Fibroblast of mammary gland (primary cell): ENCODE results near the gene TUBA4B.

Experiments used
- DNase-seq: peaks from one replicate; pipeline ENCODE4 v3.0.0-alpha.2; 2010; ENCODE audit warnings: low read depth
- H3K4me3 ChIP-seq: 2 replicates; pipeline ENCODE4 v1.5.1; 2011; ENCODE audit warnings: low read depth, mild to moderate bottlenecking, low read length, moderate library complexity; ENCODE audit not compliant: control insufficient read depth
- TF ChIP-seq, protein P1 (sequence below): conservative IDR thresholded peaks from 2 replicates; pipeline ENCODE4 v1.5.1; 2011; ENCODE audit warnings: low read depth, low read length, inconsistent platforms; ENCODE audit not compliant: control insufficient read depth, insufficient read depth

TUBA4B gene

GRCh38 chr2:219274361-219274921, 21.4 kb downstream of the TUBA4B start:
- DNase-seq = peak; percentile 61
- TF ChIP-seq, protein P1, sequence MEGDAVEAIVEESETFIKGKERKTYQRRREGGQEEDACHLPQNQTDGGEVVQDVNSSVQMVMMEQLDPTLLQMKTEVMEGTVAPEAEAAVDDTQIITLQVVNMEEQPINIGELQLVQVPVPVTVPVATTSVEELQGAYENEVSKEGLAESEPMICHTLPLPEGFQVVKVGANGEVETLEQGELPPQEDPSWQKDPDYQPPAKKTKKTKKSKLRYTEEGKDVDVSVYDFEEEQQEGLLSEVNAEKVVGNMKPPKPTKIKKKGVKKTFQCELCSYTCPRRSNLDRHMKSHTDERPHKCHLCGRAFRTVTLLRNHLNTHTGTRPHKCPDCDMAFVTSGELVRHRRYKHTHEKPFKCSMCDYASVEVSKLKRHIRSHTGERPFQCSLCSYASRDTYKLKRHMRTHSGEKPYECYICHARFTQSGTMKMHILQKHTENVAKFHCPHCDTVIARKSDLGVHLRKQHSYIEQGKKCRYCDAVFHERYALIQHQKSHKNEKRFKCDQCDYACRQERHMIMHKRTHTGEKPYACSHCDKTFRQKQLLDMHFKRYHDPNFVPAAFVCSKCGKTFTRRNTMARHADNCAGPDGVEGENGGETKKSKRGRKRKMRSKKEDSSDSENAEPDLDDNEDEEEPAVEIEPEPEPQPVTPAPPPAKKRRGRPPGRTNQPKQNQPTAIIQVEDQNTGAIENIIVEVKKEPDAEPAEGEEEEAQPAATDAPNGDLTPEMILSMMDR = no peak
- no peak overlapping the region for H3K4me3 ChIP-seq

GRCh38 chr2:219277703-219278654, 24.9 kb downstream of the TUBA4B start:
- TF ChIP-seq, protein P1 = peak; percentile 94
- no peak overlapping the region for H3K4me3 ChIP-seq
- peak; percentile 80 for DNase-seq

DNA sequence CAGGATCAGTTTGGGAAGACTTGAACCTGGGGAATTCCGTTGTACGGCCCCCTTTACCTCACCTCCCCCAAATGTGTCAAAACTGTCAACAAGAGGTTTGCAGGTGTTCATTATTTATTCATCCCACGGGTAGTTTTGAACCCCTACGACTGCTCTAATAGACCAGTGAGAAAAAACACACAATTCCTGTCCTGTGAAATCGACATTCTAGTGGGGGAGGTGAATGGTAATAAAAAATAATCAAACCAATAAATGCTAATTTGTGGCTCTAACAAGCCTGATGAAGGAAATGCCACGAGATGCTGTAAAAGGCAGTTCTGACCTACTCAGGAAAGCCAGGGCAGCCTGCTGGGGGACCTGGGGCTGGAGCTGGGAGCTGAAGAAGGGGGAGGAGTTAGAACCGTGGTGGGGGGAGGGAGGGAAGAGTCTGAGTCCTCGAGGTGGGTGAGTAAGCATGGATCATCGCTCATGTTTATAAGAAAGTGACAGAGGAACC, 25.7 kb downstream of the TUBA4B start:
- TF ChIP-seq, protein P1 = no peak
- no peak overlapping the region for H3K4me3 ChIP-seq
- no peak for DNase-seq

- DNase-seq = peak; percentile 99
- H3K4me3 ChIP-seq = peak within 1 kb of the TSS; percentile 69
- TF ChIP-seq, protein P1 = no peak
Observed at GRCh38 chr2:219279151-219279915, 26.3 kb downstream of the TUBA4B start, which contains the start of gene DNAJB2. DNAJB2 (plus strand) TSS chr2:219279366; CDS start chr2:219279834, 468 bp downstream.

- TF ChIP-seq, protein P1 = no peak
- peak overlapping the region; percentile 69 for H3K4me3 ChIP-seq
- no peak for DNase-seq
Observed at GRCh38 chr2:219279916-219280516, 27.0 kb downstream of the TUBA4B start.

DNA sequence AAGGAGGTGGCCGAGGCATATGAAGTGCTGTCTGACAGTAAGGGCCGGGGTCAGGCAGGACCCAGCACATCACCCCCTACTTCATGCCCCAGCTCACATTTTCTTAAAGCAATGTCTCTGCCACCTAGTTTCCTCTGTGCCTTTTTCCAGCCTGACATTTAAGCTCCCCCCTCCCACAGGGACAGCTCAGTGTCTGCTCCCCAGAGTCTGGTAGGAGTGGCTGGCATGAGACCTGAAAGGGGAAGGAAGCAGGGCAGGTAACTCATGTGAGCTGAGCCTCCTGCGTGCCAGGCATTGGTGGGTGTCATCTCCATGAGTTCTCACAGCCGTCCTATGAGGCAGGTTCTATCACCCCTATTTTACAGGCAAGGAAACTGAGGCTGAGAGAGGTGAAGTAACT, 27.6 kb downstream of the TUBA4B start:
- TF ChIP-seq, protein P1 = no peak
- DNase-seq = no peak
- H3K4me3 ChIP-seq = no peak overlapping the region
